Ovary (tissue), 3 donors: Measurements from ENCODE around the gene C20orf173.

Source experiments
- CTCF ChIP-seq, 3 donors: fragments of 450-650 bp in 2 of 3; fragments of 200-600 bp in 1 of 3; IDR thresholded peaks; one replicate each; pipeline versions ENCODE4 v1.5.1 to v1.8.0; 2016 to 2022; ENCODE audit warnings: antibody characterized with exemption in 3 of 3, mild to moderate bottlenecking in 1 of 3
- EP300 ChIP-seq: sonication (generic); formaldehyde crosslinking; IDR thresholded peaks from one replicate; pipeline ENCODE4 v1.6.1; 2017; ENCODE audit warnings: antibody characterized with exemption
- POLR2A ChIP-seq: fragments of 450-650 bp; IDR thresholded peaks from one replicate; pipeline ENCODE4 v1.6.1; 2017; ENCODE audit warnings: antibody characterized with exemption, mild to moderate bottlenecking, moderate library complexity
- donor health status: DM: no; HTN: no; CAD: no.

GRCh38 chr20:35576816-35577215 lies 47.4 kb upstream of the C20orf173 start:
- no peak for TF ChIP-seq EP300
- no peak for TF ChIP-seq CTCF (IDR thresholded peaks at IDR 0.05)
- no peak for TF ChIP-seq POLR2A
